ENCODE data around the gene SORCS2. TPM values are rescaled to one million over a fixed set of nuclear protein-coding genes. Genes with fewer than 3 reads are reported as not detected.

The SORCS2 gene
- total and polyA plus RNA-seq, 4 donors, result 2.2 to 7.7 (median 2.5) TPM

- no peak for TF ChIP-seq CTCF (IDR thresholded peaks at IDR 0.05; ENCODE audit: control extremely low read depth, extremely low read depth)
- H3K4me1 ChIP-seq (ENCODE audit: control insufficient read depth in 5 of 5, insufficient read depth in 5 of 5, low read length in 5 of 5), result peaks cover 0 to 6% (median 0%) of the 10 kb centered on the region in 5 donors
- no peak overlapping the region for H3K4me3 ChIP-seq
- H3K27ac ChIP-seq (ENCODE audit: low read depth in 1 of 2, low read length in 1 of 2), result no peak overlapping the region
- no peak for DNase-seq
- 70 to 72% methylated on average over 11 of the region's 11 CpGs for WGBS, 2 donors
- H3K36me3 ChIP-seq (ENCODE audit: control insufficient read depth in 4 of 4, insufficient read depth in 4 of 4, low read length in 4 of 4), result no peaks in the 10 kb centered on the region
- H3K9me3 ChIP-seq (ENCODE audit: control insufficient read depth in 4 of 4, insufficient read depth in 3 of 4, low read length in 3 of 4), result no peaks in the 10 kb centered on the region
- no peak for ATAC-seq (ENCODE audit: insufficient read depth, low FRiP score)
- no peak overlapping the region for H3K9ac ChIP-seq (ENCODE audit: insufficient read depth in 1 of 2, low read length in 2 of 2)
- peaks cover 0 to 14% (median 0%) of the 10 kb centered on the region in 3 donors for H3K27me3 ChIP-seq (ENCODE audit: control insufficient read depth in 3 of 3, insufficient read depth in 3 of 3, low read length in 2 of 3)
Measured at GRCh38 chr4:7507381-7507780, 315.0 kb downstream of the SORCS2 start.

- 71 to 79% methylated on average over 27 of the region's 27 CpGs for WGBS, 2 donors
- no peak for TF ChIP-seq CTCF (IDR thresholded peaks at IDR 0.05; ENCODE audit: control extremely low read depth, extremely low read depth)
- H3K4me1 ChIP-seq (ENCODE audit: control insufficient read depth in 5 of 5, insufficient read depth in 5 of 5, low read length in 5 of 5), result peaks cover 0 to 6% (median 0%) of the 10 kb centered on the region in 5 donors
- no peaks in the 10 kb centered on the region for H3K9me3 ChIP-seq (ENCODE audit: control insufficient read depth in 4 of 4, insufficient read depth in 3 of 4, low read length in 3 of 4)
- H3K36me3 ChIP-seq (ENCODE audit: control insufficient read depth in 4 of 4, insufficient read depth in 4 of 4, low read length in 4 of 4), result no peaks in the 10 kb centered on the region
- H3K27ac ChIP-seq (ENCODE audit: low read depth in 1 of 2, low read length in 1 of 2), result no peak overlapping the region
- H3K4me3 ChIP-seq, result no peak overlapping the region
- ATAC-seq (ENCODE audit: insufficient read depth, low FRiP score), result no peak
- no peak overlapping the region for H3K9ac ChIP-seq (ENCODE audit: insufficient read depth in 1 of 2, low read length in 2 of 2)
- peaks cover 0 to 14% (median 0%) of the 10 kb centered on the region in 3 donors for H3K27me3 ChIP-seq (ENCODE audit: control insufficient read depth in 3 of 3, insufficient read depth in 3 of 3, low read length in 2 of 3)
- no peak for DNase-seq
Measured at GRCh38 chr4:7510066-7510465, 317.7 kb downstream of the SORCS2 start.

GRCh38 chr4:7510538-7510937, 318.2 kb downstream of the SORCS2 start:
- H3K4me1 ChIP-seq (ENCODE audit: control insufficient read depth in 5 of 5, insufficient read depth in 5 of 5, low read length in 5 of 5), result peaks cover 0 to 6% (median 0%) of the 10 kb centered on the region in 5 donors
- no peaks in the 10 kb centered on the region for H3K36me3 ChIP-seq (ENCODE audit: control insufficient read depth in 4 of 4, insufficient read depth in 4 of 4, low read length in 4 of 4)
- 71 to 76% methylated on average over 30 of the region's 30 CpGs for WGBS, 2 donors
- ATAC-seq (ENCODE audit: insufficient read depth, low FRiP score), result no peak
- peaks cover 0 to 14% (median 0%) of the 10 kb centered on the region in 3 donors for H3K27me3 ChIP-seq (ENCODE audit: control insufficient read depth in 3 of 3, insufficient read depth in 3 of 3, low read length in 2 of 3)
- no peak overlapping the region for H3K4me3 ChIP-seq
- no peaks in the 10 kb centered on the region for H3K9me3 ChIP-seq (ENCODE audit: control insufficient read depth in 4 of 4, insufficient read depth in 3 of 4, low read length in 3 of 4)
- DNase-seq, result no peak
- no peak for TF ChIP-seq CTCF (IDR thresholded peaks at IDR 0.05; ENCODE audit: control extremely low read depth, extremely low read depth)
- H3K9ac ChIP-seq (ENCODE audit: insufficient read depth in 1 of 2, low read length in 2 of 2), result no peak overlapping the region
- no peak overlapping the region for H3K27ac ChIP-seq (ENCODE audit: low read depth in 1 of 2, low read length in 1 of 2)

DNA sequence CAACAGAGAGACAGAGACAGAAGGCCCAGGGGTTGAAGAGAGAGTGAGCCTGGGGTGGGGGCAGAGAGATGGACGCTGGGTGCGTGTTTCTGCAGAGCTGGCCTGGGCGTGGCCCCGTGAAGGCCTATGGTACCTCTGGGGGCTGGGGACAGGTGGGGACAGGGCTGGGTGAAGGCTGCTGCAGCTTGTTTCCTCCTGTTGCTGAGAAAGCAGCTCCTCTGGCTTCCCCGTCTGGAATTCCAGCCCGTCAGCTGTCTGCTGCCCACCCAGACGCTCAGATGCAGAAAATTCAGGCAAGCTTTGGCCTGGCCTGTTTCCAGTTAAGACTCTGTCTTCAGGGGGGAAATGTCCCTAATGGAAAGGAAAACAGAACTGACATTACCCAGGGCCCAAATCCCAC, 319.2 kb downstream of the SORCS2 start:
- no peak overlapping the region for H3K9ac ChIP-seq (ENCODE audit: insufficient read depth in 1 of 2, low read length in 2 of 2)
- TF ChIP-seq CTCF (IDR thresholded peaks at IDR 0.05; ENCODE audit: control extremely low read depth, extremely low read depth), result no peak
- WGBS, 2 donors, result 47 to 53% methylated on average over 7 of the region's 7 CpGs
- H3K27me3 ChIP-seq (ENCODE audit: control insufficient read depth in 3 of 3, insufficient read depth in 3 of 3, low read length in 2 of 3), result peaks cover 0 to 16% (median 2%) of the 10 kb centered on the region in 3 donors
- ATAC-seq (ENCODE audit: insufficient read depth, low FRiP score), result no peak
- peaks cover 0 to 13% (median 0%) of the 10 kb centered on the region in 5 donors for H3K4me1 ChIP-seq (ENCODE audit: control insufficient read depth in 5 of 5, insufficient read depth in 5 of 5, low read length in 5 of 5)
- no peak overlapping the region for H3K27ac ChIP-seq (ENCODE audit: low read depth in 1 of 2, low read length in 1 of 2)
- H3K4me3 ChIP-seq, result no peak overlapping the region
- no peaks in the 10 kb centered on the region for H3K36me3 ChIP-seq (ENCODE audit: control insufficient read depth in 4 of 4, insufficient read depth in 4 of 4, low read length in 4 of 4)
- H3K9me3 ChIP-seq (ENCODE audit: control insufficient read depth in 4 of 4, insufficient read depth in 3 of 4, low read length in 3 of 4), result no peaks in the 10 kb centered on the region
- DNase-seq, result peak; percentile 41 to 70 (median 55)
